Measurements from ENCODE around the gene EDEM2.

Gene EDEM2

DNA sequence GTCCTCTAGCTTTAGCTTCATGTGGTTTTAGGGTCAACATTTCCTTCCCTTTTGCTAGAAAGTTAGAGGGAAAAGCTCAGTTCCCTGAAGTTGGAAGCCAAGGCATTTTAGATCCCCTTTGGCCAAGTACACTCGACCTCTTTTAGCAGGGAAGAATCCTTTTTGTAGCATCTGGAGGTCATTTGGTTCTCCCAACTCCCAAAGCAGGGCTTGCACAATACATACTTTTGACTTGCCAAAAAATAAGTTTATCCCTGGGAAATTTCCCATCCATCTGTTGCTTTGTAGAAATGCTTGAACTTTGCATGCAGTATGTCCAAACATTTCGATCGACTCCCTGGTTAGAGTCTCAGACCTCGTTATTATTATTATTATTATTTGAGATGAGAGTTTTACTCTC is 4.6 kb upstream of the EDEM2 start:
- ChIA-PET POLR2A (ENCODE audit: low non-redundant PET) (no interaction called here), CTCF (interaction anchor here (0.6 kb wide), 1 partner anchor 53 kb away, joined by 3 read pairs; no protein-coding TSS in a partner anchor)
- TF ChIP-seq, protein P1, sequence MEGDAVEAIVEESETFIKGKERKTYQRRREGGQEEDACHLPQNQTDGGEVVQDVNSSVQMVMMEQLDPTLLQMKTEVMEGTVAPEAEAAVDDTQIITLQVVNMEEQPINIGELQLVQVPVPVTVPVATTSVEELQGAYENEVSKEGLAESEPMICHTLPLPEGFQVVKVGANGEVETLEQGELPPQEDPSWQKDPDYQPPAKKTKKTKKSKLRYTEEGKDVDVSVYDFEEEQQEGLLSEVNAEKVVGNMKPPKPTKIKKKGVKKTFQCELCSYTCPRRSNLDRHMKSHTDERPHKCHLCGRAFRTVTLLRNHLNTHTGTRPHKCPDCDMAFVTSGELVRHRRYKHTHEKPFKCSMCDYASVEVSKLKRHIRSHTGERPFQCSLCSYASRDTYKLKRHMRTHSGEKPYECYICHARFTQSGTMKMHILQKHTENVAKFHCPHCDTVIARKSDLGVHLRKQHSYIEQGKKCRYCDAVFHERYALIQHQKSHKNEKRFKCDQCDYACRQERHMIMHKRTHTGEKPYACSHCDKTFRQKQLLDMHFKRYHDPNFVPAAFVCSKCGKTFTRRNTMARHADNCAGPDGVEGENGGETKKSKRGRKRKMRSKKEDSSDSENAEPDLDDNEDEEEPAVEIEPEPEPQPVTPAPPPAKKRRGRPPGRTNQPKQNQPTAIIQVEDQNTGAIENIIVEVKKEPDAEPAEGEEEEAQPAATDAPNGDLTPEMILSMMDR (conservative IDR thresholded peaks at IDR 0.05; ENCODE audit: low read depth) = no peak
- H3K27ac ChIP-seq = no peak overlapping the region
- DNase-seq (ENCODE audit: low spot score) = no peak

DNA sequence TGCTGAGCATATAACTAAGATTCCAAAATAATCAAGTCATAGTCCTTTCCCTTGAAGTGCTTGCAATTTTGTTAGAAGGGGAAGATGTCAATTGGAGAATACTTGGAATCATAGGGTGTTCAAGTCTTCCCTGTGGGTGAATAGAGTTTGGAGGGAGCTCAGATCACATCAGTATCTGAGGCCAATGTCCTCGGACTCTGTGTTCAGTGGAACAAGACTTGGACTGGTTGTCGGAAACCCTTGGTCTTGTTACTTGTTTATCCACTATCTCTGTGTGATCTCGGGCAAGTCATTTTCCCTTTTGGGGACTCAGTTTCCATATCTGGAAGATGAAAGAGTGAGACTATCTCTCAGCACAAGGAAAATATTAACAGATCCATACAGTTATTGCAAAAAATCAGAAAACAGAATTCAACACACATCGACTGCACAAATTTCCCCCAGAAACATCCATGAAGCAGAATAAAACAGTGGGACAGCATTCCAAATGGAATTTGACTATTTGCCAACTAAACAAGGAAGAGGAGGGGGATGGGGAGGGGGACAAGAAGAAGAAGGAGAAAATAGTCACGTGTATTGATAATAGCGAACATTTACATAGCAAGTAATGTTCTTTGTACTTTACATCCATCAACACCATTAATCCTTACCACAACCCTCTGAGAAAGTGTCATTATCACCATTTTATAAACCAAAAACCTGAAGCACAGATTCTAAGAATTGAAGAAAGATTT is 3.9 kb upstream of the EDEM2 start:
- ChIA-PET CTCF (interaction anchor here (0.6 kb wide), 1 partner anchor 54 kb away, joined by 3 read pairs; no protein-coding TSS in a partner anchor), POLR2A (ENCODE audit: low non-redundant PET) (no interaction called here)
- no peak for DNase-seq (ENCODE audit: low spot score)
- TF ChIP-seq, protein P1 (conservative IDR thresholded peaks at IDR 0.05; ENCODE audit: low read depth) = no peak
- no peak overlapping the region for H3K27ac ChIP-seq

DNA sequence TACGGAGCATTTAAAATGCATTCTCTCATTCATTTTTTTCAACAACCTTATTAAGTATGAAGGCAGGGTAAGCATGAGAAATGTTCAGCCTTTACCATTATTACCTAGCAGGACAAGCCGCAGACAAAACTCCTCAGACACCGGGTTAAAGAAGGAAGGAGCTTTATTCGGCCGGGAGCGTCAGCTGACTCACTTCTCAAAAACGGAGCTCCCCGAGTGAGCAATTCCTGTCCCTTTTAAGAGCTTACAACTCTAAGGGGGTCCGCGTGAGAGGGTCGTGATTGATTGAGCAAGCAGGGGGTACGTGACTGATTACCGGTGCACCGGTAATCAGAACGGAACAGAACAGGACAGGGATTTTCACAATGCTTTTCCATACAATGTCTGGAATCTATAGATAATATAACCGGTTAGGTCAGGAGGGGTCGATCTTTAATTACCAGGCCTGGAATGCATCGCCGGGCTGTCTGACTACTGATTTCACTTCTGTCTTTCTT is 487 bp upstream of the EDEM2 start:
- ChIA-PET POLR2A (ENCODE audit: low non-redundant PET) (interaction anchor here (0.6 to 1.5 kb wide), 8 partner anchors 19 to 274 kb away, joined by 3 to 4 read pairs (median 4); no protein-coding TSS in a partner anchor), CTCF (interaction anchor here (0.6 to 4.0 kb wide), 8 partner anchors 17 to 1277 kb away, joined by 3 to 59 read pairs (median 4); no protein-coding TSS in a partner anchor)
- peak overlapping the region; percentile 80 for H3K27ac ChIP-seq
- peak; percentile 54 for DNase-seq (ENCODE audit: low spot score)

DNA sequence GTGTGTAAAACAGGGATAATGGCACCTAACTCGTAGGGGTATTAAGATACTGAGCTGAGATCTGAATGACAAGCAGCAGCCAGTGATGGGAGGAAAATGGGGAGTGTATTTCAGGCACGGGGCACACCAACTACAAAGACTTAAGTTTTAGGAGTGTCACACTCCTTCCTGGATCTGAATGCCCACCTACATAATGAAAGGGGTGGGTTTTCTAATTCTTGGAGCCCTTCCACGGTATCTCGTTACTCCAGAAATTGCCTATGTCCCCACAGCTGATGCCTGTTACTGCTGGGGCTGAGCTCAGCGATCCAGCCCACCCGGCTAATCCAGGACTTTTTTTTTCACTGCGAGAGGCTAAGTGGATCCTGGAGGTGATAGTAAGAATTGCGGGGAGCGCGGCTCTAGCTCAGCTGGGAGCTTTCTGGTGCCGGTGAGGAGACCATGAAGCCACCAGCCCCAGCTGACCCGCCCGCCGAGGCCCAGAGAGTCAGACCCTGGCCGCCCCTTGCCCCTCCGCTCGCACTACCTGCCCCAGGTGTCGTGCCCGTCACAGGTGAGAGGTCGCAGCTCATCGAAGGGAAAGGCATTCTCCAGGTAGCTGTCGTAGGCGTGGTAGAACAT is 727 bp downstream of the EDEM2 start:
- ChIA-PET CTCF (interaction anchor here (0.7 to 4.0 kb wide), 10 partner anchors 16 to 951 kb away, joined by 3 to 59 read pairs (median 4); no protein-coding TSS in a partner anchor), POLR2A (ENCODE audit: low non-redundant PET) (interaction anchor here (0.6 to 1.5 kb wide), 5 partner anchors 21 to 128 kb away, joined by 3 to 4 read pairs (median 4); no protein-coding TSS in a partner anchor)
- peak overlapping the region; percentile 80 for H3K27ac ChIP-seq
- DNase-seq (ENCODE audit: low spot score) = peak; percentile 72
- TF ChIP-seq, protein P1 (conservative IDR thresholded peaks at IDR 0.05; ENCODE audit: low read depth) = no peak

DNA sequence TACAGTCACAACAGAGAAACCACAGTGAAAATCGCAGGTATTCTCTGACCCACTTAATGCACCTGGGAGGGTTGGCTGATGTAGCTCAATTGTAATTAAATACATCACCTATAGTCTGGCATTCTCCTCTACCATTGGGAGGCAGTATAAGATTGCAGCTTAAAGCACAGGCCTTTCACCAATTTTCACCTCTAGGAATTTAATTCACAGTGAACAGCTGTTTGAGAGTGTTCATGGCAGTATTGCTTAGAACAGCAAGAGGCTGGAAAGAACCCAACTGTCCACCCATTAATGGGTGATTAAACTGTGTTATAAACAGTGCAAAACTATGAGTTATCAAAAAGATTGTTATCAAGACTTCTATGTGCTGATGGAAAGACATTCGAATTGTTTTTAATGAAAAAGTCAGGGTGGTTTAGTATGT is 2.0 kb downstream of the EDEM2 start:
- CTCF ChIA-PET = interaction anchor here (0.5 to 4.0 kb wide), 46 partner anchors 11 to 309 kb away, joined by 3 to 59 read pairs (median 4); partner anchors contain the start of genes GGT7, MMP24 and MMP24OS
- TF ChIP-seq, protein P1 (conservative IDR thresholded peaks at IDR 0.05; ENCODE audit: low read depth) = peak; percentile 99
- peak; percentile 90 for DNase-seq (ENCODE audit: low spot score)
- POLR2A ChIA-PET (ENCODE audit: low non-redundant PET) = interaction anchor here (0.5 kb wide), 1 partner anchor 80 kb away, joined by 5 read pairs; no protein-coding TSS in a partner anchor
- H3K27ac ChIP-seq = no peak overlapping the region

DNA sequence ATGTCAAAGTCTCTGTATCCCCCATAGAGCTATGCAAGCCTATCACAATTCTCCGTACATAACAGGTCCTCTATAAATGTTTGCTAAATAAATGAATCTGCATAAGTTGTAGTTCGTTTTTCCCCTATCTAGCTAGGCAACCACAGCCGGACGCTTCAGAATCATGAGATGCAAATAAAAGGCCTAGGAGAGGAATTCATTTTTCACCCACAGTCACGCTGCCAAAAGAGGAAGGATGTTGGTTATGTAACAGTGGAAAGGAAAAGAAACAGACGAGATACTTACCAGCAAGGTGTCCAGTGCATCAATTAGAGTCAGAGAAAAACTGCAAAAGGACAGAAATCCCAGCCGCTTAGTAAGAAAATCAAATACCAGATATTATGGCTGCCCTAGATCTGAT is 2.4 kb downstream of the EDEM2 start:
- TF ChIP-seq, protein P1 (conservative IDR thresholded peaks at IDR 0.05; ENCODE audit: low read depth) = no peak
- H3K27ac ChIP-seq = no peak overlapping the region
- POLR2A ChIA-PET (ENCODE audit: low non-redundant PET) = interaction anchor here (0.5 kb wide), 1 partner anchor 81 kb away, joined by 5 read pairs; no protein-coding TSS in a partner anchor
- CTCF ChIA-PET = interaction anchor here (0.5 to 4.0 kb wide), 43 partner anchors 11 to 308 kb away, joined by 3 to 59 read pairs (median 4); partner anchors contain the start of genes GGT7, MMP24 and MMP24OS
- DNase-seq (ENCODE audit: low spot score) = no peak
